ENCODE results near the gene NHERF1. TPM values are rescaled to one million over a fixed set of nuclear protein-coding genes. Genes with fewer than 3 reads are reported as not detected.

NHERF1 gene
- total RNA-seq, 1 experiment from 2014 or later = 218 TPM

DNA sequence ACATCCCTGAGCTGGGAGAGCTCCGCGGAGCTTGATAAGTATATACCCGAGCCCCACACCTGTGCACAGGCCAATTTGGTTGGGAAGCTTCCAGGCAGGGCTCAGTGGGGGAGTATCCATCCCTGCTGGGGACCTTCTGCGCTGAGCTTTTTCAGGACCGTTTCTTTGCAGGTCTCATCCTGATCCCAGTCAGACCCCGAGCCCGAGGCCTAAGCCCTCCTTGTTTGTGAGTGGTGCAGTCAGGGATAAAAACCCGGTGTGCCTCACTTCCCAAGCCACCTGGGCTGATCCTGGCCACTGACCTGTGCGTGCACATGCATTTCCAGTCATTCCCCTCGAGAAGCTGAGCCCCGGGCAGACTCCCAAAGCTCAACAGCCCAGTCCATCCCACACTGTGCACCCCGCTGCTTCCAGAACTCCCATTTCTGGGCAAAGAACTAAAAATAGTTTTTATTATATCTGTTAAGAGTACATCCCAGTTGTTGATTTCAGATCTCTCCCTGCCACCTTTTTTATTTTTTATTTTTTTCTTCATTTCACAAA lies 55.0 kb downstream of the NHERF1 start:
- TF ChIP-seq, protein P1, sequence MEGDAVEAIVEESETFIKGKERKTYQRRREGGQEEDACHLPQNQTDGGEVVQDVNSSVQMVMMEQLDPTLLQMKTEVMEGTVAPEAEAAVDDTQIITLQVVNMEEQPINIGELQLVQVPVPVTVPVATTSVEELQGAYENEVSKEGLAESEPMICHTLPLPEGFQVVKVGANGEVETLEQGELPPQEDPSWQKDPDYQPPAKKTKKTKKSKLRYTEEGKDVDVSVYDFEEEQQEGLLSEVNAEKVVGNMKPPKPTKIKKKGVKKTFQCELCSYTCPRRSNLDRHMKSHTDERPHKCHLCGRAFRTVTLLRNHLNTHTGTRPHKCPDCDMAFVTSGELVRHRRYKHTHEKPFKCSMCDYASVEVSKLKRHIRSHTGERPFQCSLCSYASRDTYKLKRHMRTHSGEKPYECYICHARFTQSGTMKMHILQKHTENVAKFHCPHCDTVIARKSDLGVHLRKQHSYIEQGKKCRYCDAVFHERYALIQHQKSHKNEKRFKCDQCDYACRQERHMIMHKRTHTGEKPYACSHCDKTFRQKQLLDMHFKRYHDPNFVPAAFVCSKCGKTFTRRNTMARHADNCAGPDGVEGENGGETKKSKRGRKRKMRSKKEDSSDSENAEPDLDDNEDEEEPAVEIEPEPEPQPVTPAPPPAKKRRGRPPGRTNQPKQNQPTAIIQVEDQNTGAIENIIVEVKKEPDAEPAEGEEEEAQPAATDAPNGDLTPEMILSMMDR (IDR thresholded peaks at IDR 0.05; ENCODE audit: insufficient read depth in 1 of 2, low read depth in 1 of 2, low read length in 1 of 2, severe bottlenecking in 1 of 2, unreplicated experiment in 1 of 2) = no peak
- Mint-ChIP-seq H3K27ac (ENCODE audit: unreplicated experiment) (no peak overlapping the region), H3K9me3 (ENCODE audit: unreplicated experiment) (no peaks in the 10 kb centered on the region), H3K27me3 (ENCODE audit: insufficient read depth, unreplicated experiment) (no peaks in the 10 kb centered on the region), H3K36me3 (ENCODE audit: insufficient read depth, unreplicated experiment) (peaks cover 4% of the 10 kb centered on the region), H3K4me1 (ENCODE audit: low read depth, unreplicated experiment) (no peaks in the 10 kb centered on the region), H3K4me3 (ENCODE audit: unreplicated experiment) (no peak overlapping the region)
- Histone ChIP-seq H3K27me3 (replicated peaks; ENCODE audit: control insufficient read depth, insufficient read depth, low read length) (no peaks in the 10 kb centered on the region), H3K4me1 (no peaks in the 10 kb centered on the region), H3K9me3 (no peaks in the 10 kb centered on the region), H3K4me3 (ENCODE audit: low read depth, low read length) (no peak overlapping the region), H3K36me3 (ENCODE audit: control insufficient read depth, insufficient read depth, low read length) (peaks cover 2% of the 10 kb centered on the region; the same call in 1 of the 2 replicates)
- DNase-seq = no peak
- CTCF ChIA-PET = no interaction called here
- intact Hi-C loops (cut with micrococcal nuclease; ENCODE audit: unreplicated experiment) = no loop called here
- no TSS peak for BruUV-seq (replicated peaks)
- POLR2A ChIA-PET = no interaction called here

DNA sequence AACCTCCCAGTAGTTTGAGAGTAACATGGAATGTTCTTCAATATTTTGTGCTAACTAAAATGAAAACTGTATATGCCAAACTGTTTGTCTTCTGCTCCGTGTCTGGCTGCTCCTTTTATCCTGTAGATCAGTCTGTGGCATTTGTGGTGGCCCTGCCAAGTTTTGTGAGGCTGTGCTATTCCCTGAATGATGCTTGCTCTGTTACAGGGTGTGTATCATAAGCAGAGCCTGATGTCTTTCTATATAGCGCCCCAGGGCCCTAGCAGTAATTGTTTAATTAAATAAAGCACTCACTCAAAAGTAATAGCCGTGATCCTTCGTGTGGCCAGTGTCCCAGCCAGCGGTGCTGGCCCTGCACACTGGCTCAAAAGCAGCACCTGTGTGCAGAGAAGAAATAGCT lies 55.5 kb downstream of the NHERF1 start:
- intact Hi-C loops (cut with micrococcal nuclease; ENCODE audit: unreplicated experiment) = no loop called here
- H3K27ac Mint-ChIP-seq (ENCODE audit: unreplicated experiment) = no peak overlapping the region
- H3K36me3 ChIP-seq (ENCODE audit: control insufficient read depth, insufficient read depth, low read length) = peaks cover 2% of the 10 kb centered on the region; the same call in 1 of the 2 replicates
- no peak overlapping the region for H3K4me3 Mint-ChIP-seq (ENCODE audit: unreplicated experiment)
- H3K4me3 ChIP-seq (ENCODE audit: low read depth, low read length) = no peak overlapping the region
- ChIA-PET CTCF (no interaction called here), POLR2A (no interaction called here)
- no peaks in the 10 kb centered on the region for H3K27me3 Mint-ChIP-seq (ENCODE audit: insufficient read depth, unreplicated experiment)
- TF ChIP-seq, protein P1 (IDR thresholded peaks at IDR 0.05; ENCODE audit: insufficient read depth in 1 of 2, low read depth in 1 of 2, low read length in 1 of 2, severe bottlenecking in 1 of 2, unreplicated experiment in 1 of 2) = no peak
- no peaks in the 10 kb centered on the region for H3K9me3 Mint-ChIP-seq (ENCODE audit: unreplicated experiment)
- no peaks in the 10 kb centered on the region for H3K9me3 ChIP-seq
- H3K27me3 ChIP-seq (replicated peaks; ENCODE audit: control insufficient read depth, insufficient read depth, low read length) = no peaks in the 10 kb centered on the region
- no peaks in the 10 kb centered on the region for H3K4me1 ChIP-seq
- no peaks in the 10 kb centered on the region for H3K36me3 Mint-ChIP-seq (ENCODE audit: insufficient read depth, unreplicated experiment)
- DNase-seq = no peak
- no TSS peak for BruUV-seq (replicated peaks)
- no peaks in the 10 kb centered on the region for H3K4me1 Mint-ChIP-seq (ENCODE audit: low read depth, unreplicated experiment)

DNA sequence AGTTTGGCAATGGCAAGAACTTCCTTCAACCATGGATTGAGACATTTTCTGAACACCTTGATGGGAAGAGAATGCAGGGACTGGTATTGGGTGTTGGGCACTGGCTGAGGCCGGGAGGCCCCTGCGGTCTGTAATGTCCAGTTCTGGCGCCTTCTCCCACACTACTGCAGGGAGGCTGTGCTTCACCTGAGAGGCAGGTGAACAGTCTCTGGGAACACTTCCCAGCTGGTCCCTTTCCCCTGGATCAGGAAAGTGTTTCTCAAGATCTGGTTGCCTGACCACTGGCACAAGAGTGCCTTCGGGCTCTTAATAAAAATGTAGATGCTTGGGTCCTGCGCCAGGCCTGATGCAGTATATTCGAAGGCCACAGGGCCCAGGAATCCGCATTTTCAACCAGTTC lies 56.3 kb downstream of the NHERF1 start:
- H3K36me3 Mint-ChIP-seq (ENCODE audit: insufficient read depth, unreplicated experiment) = no peaks in the 10 kb centered on the region

More for the DNA sequence above, 56.3 kb downstream of the NHERF1 start:
- Mint-ChIP-seq H3K4me1 (ENCODE audit: low read depth, unreplicated experiment) (no peaks in the 10 kb centered on the region), H3K27me3 (ENCODE audit: insufficient read depth, unreplicated experiment) (no peaks in the 10 kb centered on the region), H3K27ac (ENCODE audit: unreplicated experiment) (no peak overlapping the region), H3K4me3 (ENCODE audit: unreplicated experiment) (no peak overlapping the region), H3K9me3 (ENCODE audit: unreplicated experiment) (no peaks in the 10 kb centered on the region)
- CTCF ChIA-PET = no interaction called here
- POLR2A ChIA-PET = interaction anchor here (0.5 kb wide), 1 partner anchor 69 kb away, joined by 8 read pairs; no protein-coding TSS in a partner anchor
- Histone ChIP-seq H3K36me3 (ENCODE audit: control insufficient read depth, insufficient read depth, low read length) (peaks cover 2% of the 10 kb centered on the region; the same call in 1 of the 2 replicates), H3K4me1 (no peaks in the 10 kb centered on the region), H3K27me3 (replicated peaks; ENCODE audit: control insufficient read depth, insufficient read depth, low read length) (no peaks in the 10 kb centered on the region), H3K9me3 (no peaks in the 10 kb centered on the region), H3K4me3 (ENCODE audit: low read depth, low read length) (no peak overlapping the region)
- BruUV-seq (replicated peaks) = no TSS peak
- DNase-seq = no peak
- TF ChIP-seq, protein P1 (IDR thresholded peaks at IDR 0.05; ENCODE audit: insufficient read depth in 1 of 2, low read depth in 1 of 2, low read length in 1 of 2, severe bottlenecking in 1 of 2, unreplicated experiment in 1 of 2) = no peak
- intact Hi-C loops (cut with micrococcal nuclease; ENCODE audit: unreplicated experiment) = no loop called here
